ENCODE data around the gene ATRNL1. TPM values are rescaled to one million over a fixed set of nuclear protein-coding genes. Genes with fewer than 3 reads are reported as not detected.

ATRNL1 gene
- total RNA-seq, 4 donors from 2014 or later, result 0.34 to 1.1 (median 0.55) TPM

DNA sequence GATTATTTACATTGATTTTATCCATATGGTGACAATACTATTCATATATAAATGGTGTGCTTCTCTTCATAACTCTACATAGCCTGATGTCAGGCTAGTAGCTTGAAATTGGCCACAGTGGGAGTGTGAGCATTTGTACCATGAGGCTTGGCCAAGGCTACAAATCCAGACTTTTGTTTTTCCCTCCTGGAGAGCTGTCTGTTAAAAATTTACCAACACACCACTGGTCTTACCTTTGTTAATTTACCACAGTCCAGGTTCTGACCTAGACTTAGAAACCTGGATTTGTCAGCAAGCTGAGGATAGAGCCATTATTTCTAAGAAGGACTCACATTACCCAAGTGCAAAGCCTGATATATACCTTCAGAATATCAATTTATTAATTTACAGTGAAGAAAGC lies 45.5 kb upstream of the ATRNL1 start:
- TF ChIP-seq, protein P1, sequence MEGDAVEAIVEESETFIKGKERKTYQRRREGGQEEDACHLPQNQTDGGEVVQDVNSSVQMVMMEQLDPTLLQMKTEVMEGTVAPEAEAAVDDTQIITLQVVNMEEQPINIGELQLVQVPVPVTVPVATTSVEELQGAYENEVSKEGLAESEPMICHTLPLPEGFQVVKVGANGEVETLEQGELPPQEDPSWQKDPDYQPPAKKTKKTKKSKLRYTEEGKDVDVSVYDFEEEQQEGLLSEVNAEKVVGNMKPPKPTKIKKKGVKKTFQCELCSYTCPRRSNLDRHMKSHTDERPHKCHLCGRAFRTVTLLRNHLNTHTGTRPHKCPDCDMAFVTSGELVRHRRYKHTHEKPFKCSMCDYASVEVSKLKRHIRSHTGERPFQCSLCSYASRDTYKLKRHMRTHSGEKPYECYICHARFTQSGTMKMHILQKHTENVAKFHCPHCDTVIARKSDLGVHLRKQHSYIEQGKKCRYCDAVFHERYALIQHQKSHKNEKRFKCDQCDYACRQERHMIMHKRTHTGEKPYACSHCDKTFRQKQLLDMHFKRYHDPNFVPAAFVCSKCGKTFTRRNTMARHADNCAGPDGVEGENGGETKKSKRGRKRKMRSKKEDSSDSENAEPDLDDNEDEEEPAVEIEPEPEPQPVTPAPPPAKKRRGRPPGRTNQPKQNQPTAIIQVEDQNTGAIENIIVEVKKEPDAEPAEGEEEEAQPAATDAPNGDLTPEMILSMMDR (IDR thresholded peaks at IDR 0.05), result no peak
- no peak for TF ChIP-seq POLR2A (IDR thresholded peaks at IDR 0.05)
- intact Hi-C loops (cut with DNase I; ENCODE audit: low total_unique reads), result no loop called here
- no peak overlapping the region for H3K4me3 ChIP-seq (ENCODE audit: low read depth, poor library complexity, severe bottlenecking)
- DNase-seq (ENCODE audit: low spot score in 2 of 2), result no peak

DNA sequence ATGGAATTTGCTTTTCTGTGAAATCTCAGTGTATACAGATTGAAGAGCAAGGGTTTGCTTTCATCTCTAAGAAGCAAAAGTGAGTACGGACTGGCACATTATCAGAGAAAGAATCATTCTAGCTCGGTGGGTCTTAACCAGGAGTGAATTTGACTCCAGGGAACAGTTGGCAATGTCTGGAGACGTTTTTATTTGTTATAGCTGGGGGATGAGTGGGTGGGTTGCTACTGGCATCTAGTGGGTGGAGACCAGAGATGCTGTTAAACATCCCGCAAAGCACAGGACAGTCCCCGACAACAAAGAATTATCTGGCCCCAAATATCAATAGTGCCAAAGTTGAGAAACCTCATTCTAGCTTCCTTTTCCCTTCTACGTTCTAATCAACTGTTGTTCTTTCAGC lies 43.8 kb upstream of the ATRNL1 start:
- intact Hi-C loops (cut with DNase I; ENCODE audit: low total_unique reads), result no loop called here
- no peak for TF ChIP-seq POLR2A (IDR thresholded peaks at IDR 0.05)
- TF ChIP-seq, protein P1 (IDR thresholded peaks at IDR 0.05), result no peak
- 55 to 59% methylated on average over 6 of the region's 6 CpGs for WGBS, 2 donors
- no peak overlapping the region for H3K4me3 ChIP-seq (ENCODE audit: low read depth, poor library complexity, severe bottlenecking)
- no peak for DNase-seq (ENCODE audit: low spot score in 2 of 2)

DNA sequence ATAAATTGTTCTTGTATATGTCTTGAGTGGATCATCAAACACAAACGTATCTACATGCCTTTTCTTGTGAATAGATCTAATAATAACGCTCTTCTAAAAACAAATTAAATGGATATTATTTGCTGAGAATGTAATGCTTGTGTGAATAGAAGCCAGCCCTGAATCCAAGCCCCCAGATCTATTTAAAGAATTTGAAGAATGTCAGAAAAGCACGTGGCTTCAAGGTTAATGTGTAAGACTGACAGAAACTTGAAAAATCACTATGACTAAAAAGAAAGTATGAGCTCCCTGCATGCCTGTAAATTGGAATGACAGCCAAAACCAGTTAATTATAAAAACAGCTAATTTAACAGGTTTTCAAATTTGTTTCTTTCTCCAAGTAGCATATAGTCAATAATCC lies 43.2 kb upstream of the ATRNL1 start:
- no peak for DNase-seq (ENCODE audit: low spot score in 2 of 2)
- no peak for TF ChIP-seq POLR2A (IDR thresholded peaks at IDR 0.05)
- TF ChIP-seq, protein P1 (IDR thresholded peaks at IDR 0.05), result no peak
- WGBS, 2 donors, result 42 to 45% methylated on average over 3 of the region's 3 CpGs
- H3K4me3 ChIP-seq (ENCODE audit: low read depth, poor library complexity, severe bottlenecking), result no peak overlapping the region
- intact Hi-C loops (cut with DNase I; ENCODE audit: low total_unique reads), result no loop called here

DNA sequence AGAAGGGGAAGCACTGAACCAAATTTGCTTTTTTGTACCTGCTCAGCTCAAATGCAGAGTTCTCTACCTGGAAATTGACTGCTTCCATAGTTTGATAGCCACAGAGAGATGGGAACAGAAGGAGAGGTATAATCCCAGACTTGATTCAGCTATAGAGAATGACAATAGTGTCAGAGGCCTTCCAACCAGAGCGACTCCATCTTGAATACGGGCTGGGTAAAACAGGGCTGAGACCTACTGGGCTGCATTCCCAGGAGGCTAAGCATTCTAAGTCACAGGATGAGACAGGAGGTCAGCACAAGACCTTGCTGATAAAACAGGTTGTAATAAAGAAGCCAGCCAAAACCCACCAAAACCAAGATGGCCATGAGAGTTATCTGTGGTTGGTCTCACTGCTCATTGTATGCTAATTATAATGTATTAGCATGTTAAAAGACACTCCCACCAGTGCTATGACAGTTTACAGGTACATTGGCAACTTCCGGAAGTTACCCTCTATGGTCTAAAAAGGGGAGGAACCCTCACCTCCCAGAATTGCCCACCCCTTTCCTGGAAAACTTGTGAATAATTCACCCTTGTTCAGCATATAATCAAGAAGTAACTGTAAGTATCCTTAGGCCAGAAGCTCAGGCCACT lies 42.7 kb upstream of the ATRNL1 start:
- intact Hi-C loops (cut with DNase I; ENCODE audit: low total_unique reads), result no loop called here
- TF ChIP-seq POLR2A (IDR thresholded peaks at IDR 0.05), result no peak
- TF ChIP-seq, protein P1 (IDR thresholded peaks at IDR 0.05), result no peak
- DNase-seq (ENCODE audit: low spot score in 2 of 2), result no peak
- no peak overlapping the region for H3K4me3 ChIP-seq (ENCODE audit: low read depth, poor library complexity, severe bottlenecking)
- WGBS, 2 donors, result 89 to 91% methylated on average over 3 of the region's 3 CpGs

DNA sequence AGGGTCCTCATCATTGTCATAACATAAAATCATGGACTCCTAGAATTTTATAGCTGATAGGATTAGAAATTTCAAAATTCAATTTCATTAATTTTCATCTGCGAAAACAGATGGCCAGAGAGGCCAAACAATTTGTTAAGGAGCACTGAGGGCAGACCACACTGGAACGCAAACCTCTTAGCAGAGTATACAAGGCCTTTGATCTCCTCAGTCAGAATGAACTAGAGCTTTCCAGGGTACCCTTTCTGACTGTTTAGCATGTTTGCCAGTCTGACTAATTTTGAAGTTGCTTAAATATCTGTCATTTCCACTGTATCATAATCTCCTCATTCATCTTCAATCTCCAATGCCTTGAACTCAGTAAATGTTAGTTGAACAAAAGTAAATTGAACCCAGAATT lies 41.9 kb upstream of the ATRNL1 start:
- 90 to 97% methylated on average over 2 of the region's 2 CpGs for WGBS, 2 donors
- H3K4me3 ChIP-seq (ENCODE audit: low read depth, poor library complexity, severe bottlenecking), result no peak overlapping the region
- intact Hi-C loops (cut with DNase I; ENCODE audit: low total_unique reads), result no loop called here
- TF ChIP-seq, protein P1 (IDR thresholded peaks at IDR 0.05), result no peak
- TF ChIP-seq POLR2A (IDR thresholded peaks at IDR 0.05), result no peak
- DNase-seq (ENCODE audit: low spot score in 2 of 2), result no peak

DNA sequence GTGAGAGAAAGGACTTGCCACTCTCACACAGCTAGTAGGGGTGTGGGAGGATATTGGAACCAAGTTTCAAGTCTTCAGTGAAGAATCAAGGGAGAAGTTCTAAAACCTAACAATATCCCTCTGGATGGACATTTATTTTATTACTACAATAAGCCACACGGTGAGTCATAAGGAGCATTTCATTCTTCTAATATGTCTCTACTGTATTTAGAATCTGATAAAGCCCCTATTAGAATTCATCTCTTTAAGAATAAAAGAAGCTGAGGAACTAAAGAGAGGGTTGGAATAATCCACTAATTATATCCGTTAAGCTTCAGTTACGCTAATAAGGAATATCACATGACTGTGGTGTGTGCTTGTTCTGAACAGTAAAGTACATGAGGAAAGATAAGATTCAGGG lies 40.9 kb upstream of the ATRNL1 start:
- intact Hi-C loops (cut with DNase I; ENCODE audit: low total_unique reads), result no loop called here

More for the DNA sequence above, 40.9 kb upstream of the ATRNL1 start:
- no peak overlapping the region for H3K4me3 ChIP-seq (ENCODE audit: low read depth, poor library complexity, severe bottlenecking)
- no peak for TF ChIP-seq POLR2A (IDR thresholded peaks at IDR 0.05)
- TF ChIP-seq, protein P1 (IDR thresholded peaks at IDR 0.05), result no peak
- 83 to 91% methylated on average over 3 of the region's 3 CpGs for WGBS, 2 donors
- DNase-seq (ENCODE audit: low spot score in 2 of 2), result no peak
